Transverse colon (tissue), 4 donors: ENCODE data around the gene ZG16.

ENCODE experiments used
- CTCF ChIP-seq, 5 experiments: fragments of 200-600 bp in 3 of 5; fragments of 450-650 bp in 2 of 5; sonication (generic) in 3 of 5; IDR thresholded peaks; 1 replicate in 2 of 5; 2 replicates in 3 of 5; pipeline ENCODE4 v1.5.1; 2016 to 2017; ENCODE audit warnings: antibody characterized with exemption in 5 of 5, inconsistent platforms in 3 of 5, mild to moderate bottlenecking in 2 of 5, moderate library complexity in 1 of 5
- POLR2A ChIP-seq: fragments of 450-650 bp; IDR thresholded peaks from one replicate; pipeline ENCODE4 v1.6.1; 2016; ENCODE audit warnings: antibody characterized with exemption, mild to moderate bottlenecking, moderate library complexity
- POLR2AphosphoS5 ChIP-seq, 3 donors: sonication (generic); formaldehyde crosslinking; IDR thresholded peaks; one replicate each; pipeline ENCODE4 v1.6.1; 2016; ENCODE audit warnings: antibody characterized with exemption in 3 of 3

GRCh38 chr16:29806099-29806579 is 28.1 kb downstream of the ZG16 start, which contains the start of gene MAZ:
- TF ChIP-seq CTCF (IDR thresholded peaks at IDR 0.05) (no peak), POLR2A (no peak), POLR2AphosphoS5 (IDR thresholded peaks at IDR 0.05) (no peak)
